HG02678 (cell line): Measurements from ENCODE around the gene CNTRL.
"Not testable (repeated sequence)": the region's sequence is repeated elsewhere in the genome, so short reads cannot be mapped to it uniquely, and the experiment has no call there.

ENCODE experiments used
- ATAC-seq: cut with Tn5 transposase; IDR thresholded peaks from one replicate; pipeline ENCODE4 v1.9.1; 2021; ENCODE audit warnings: mild to moderate bottlenecking, moderate library complexity; ENCODE audit not compliant: unreplicated experiment

The CNTRL gene

DNA sequence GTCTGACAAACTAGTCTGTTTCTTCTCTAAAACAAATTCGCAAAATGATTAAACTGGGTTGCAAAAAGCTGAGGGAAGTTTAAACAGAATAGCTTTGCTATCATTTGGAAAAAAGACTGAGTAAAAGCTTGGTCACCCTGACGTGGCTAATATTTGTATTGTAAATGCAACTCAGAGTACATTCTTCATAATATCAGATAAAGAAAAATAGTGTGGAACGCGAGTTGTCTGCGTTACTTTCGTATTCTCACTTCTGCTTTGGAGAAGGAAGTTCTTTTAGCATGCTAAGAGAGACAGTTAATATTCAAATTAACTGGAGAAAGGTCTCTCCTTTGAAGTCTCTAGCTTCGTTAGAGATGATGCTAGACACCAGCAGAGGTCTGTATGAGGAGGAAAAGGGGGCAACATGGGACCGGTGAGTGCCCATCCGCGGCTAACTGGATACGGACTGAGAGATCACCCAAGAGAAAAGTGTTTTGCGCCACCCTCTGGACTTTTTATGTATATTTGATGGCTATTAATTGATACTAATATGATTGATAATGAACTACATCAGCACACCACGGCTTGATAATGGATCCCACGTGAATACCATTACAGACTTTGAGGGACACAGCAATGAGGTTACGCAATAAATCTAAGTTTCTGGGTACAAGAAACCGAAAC is 2.9 kb upstream of the CNTRL start:
- ATAC-seq = peak; percentile 44

DNA sequence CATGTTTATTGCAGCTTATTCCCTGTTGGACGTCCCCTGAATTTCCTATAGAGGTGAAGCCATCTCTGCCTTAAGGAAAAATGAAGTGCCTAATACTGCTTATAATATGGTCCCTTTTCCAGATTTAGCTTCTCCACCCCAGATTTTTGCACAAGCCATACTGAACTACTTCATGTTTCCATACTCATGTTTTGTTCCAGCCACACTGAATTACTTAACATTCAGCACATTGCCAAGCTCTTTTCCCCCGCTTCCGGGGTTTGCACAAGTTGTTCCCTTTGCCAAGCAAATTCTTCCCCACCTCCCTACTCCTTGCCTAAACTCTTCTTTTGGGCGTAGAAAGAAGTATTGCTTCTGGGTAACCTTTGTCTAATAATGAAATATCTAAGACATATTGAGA is 1.7 kb upstream of the CNTRL start:
- ATAC-seq = no peak

DNA sequence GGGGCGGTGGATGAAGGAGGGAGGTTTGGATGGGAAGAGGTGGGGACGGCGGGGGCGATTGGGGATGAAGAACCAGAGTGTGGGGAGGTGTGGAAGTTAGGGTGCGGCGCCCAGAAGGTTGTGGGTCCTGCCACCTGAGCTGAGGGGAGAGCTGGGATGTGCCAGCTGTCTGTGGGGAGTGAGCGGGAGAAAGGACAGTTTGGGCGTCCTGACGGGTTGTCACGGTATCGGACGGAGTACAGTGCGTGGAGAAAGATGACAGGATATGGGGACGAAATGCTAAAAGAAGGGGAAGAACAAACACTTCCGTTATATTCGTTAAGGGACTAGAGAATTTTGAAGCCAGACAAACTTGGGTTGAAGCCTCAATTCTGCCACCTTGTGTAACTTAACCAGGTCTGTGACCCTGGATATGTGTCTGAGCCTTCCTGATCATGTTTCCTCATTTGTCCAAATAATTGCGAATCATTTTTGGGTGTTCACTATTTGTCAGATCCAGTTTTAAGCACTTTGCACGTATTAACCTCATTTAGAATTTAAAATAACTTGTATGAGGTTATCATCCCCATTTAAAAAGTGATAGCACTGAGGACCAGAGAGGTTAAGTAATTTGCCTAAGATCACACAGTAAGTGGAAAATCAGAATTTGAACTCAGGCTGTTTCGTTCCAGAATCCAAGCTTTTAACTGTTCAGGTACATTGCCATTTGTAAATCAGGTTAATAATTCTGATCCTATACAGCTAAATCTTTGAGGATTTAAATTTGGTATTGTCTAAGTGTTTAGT is 689 bp downstream of the CNTRL start:
- peak; percentile 3 for ATAC-seq

DNA sequence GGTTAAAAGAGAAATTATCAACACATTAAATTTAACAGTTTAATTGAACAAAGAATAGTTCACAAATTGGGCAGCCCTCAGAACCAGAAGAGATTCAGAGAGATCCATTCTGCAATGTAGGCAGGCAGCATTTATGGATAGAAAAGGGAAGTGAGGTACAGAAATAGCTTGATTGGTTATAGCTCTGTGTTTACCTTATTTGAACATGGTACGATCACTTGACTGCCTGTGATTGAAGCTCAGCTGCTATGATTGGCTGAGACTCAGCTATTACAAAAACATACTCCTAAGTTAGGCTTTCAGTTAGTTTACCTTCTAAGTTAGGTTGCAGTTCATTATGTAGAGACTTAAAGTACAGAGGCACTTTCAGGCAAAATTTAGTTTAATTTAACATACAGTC is 7.3 kb downstream of the CNTRL start:
- no peak for ATAC-seq

GRCh38 chr9:121085661-121086060 is 10.9 kb downstream of the CNTRL start:
- no peak for ATAC-seq

DNA sequence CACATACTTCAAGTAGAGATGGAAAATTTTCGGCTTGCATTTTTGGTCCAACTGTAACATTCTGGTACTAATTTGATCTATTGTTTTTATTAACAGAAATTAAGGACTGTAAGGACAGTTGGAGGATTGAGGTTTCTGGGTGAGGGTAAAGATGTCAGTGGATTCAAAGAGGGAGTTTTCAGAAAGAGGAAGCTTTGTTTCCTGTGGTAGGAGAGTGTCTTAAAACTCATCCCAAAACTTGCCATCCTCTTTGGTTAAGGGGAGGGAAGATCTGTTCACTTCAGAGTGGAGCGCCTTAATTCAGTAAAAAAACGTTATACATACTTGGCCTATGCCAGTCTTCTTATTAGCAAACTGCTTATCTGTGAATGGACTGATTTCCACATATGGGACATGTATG is 13.8 kb downstream of the CNTRL start:
- ATAC-seq = no peak

DNA sequence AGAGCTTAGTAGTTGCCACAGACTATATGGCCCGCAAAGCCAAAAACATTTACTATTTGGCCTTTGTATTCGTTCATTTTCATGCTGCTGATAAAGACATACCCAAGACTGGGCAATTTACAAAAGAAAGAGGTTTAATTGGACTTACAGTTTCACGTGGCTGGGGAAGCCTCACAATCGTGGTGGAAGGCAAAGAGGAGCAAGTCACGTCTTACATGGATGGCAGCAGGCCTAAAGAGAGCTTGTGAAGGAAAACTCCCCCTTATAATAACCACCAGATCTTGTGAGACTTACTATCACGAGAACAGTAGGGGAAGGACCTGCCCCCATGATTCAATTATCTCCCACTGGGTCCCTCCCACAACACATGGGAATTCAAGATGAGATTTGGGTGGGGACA is 16.0 kb downstream of the CNTRL start:
- not testable (repeated sequence) for ATAC-seq

DNA sequence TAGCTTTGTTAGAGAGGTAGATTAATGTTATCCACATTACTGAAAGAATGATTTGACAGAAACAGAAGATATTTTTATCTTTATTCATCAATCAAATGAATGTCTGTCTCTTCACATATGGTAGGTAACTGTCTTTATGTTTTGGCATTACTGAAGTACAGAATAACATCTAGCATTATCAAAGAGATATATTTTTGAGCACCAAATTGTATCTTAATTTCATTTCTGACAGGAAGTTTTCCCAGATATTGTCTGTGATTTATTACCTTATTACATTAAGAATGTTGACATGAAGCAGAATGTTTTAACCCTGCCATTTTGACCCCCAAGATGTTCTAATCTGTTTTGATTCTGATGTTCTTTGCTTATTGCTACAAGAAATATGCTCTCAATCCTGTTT is 20.3 kb downstream of the CNTRL start:
- ATAC-seq = no peak

DNA sequence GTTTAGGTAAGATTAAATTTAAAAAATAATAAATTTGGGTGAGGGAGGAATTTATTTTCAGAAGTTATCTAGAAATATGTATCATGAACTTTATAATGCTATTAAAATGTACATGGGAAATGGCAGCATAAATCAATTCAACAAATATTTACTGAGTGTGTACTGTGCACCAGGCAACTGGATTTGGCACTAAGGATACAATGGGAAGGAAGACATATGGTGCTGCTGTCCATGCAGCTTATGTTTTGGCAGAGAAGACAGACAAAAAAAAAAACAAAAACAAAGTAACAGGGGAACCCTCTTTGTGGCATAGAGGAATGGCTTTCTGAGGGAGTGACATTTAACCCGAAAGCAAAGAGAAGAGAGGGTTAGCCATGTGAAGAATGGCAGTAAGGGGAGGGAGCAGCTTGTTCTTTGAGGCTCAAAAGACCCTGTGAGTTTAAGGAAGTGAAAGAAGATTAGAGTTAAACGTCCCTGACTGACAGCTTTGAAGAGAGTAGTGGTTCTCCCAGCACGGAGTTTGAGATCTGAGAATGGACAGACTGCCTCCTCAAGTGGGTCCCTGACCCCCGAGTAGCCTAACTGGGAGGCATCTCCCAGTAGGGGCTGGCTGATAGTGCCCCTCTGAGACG is 23.9 kb downstream of the CNTRL start:
- ATAC-seq = no peak

GRCh38 chr9:121104054-121104453 is 29.3 kb downstream of the CNTRL start:
- ATAC-seq = not testable (repeated sequence)

- ATAC-seq = no peak
These were observed 30.8 kb downstream of the CNTRL start for GRCh38 chr9:121105531-121105930.

GRCh38 chr9:121107029-121107428 is 32.3 kb downstream of the CNTRL start:
- no peak for ATAC-seq

GRCh38 chr9:121107881-121108280 is 33.1 kb downstream of the CNTRL start:
- no peak for ATAC-seq

GRCh38 chr9:121115466-121115865 is 40.7 kb downstream of the CNTRL start:
- no peak for ATAC-seq

- no peak for ATAC-seq
These were observed 43.5 kb downstream of the CNTRL start for GRCh38 chr9:121118266-121118665.

DNA sequence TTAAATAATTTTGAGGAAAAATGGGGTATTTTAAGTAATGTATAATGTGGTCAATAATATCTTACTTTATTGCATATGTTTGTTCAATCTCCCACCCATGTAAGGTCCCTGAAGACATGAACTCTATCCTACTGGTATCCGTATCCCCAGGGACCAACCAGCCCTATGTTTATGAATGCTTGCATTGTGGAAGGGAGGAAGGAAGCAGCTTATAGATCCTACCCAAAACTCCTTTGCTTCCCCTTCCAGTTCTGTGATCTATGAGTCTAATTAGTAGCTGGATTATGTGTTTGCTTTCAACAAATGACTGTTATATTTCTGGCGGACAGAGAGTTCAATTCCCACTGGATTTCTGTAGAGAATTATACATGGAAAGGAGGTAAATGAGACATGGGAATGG is 45.6 kb downstream of the CNTRL start:
- no peak for ATAC-seq

GRCh38 chr9:121121582-121122087 is 46.9 kb downstream of the CNTRL start:
- ATAC-seq = peak; percentile 98

GRCh38 chr9:121122246-121123032 is 47.7 kb downstream of the CNTRL start:
- ATAC-seq = no peak

GRCh38 chr9:121123816-121124535 is 49.2 kb downstream of the CNTRL start:
- no peak for ATAC-seq

DNA sequence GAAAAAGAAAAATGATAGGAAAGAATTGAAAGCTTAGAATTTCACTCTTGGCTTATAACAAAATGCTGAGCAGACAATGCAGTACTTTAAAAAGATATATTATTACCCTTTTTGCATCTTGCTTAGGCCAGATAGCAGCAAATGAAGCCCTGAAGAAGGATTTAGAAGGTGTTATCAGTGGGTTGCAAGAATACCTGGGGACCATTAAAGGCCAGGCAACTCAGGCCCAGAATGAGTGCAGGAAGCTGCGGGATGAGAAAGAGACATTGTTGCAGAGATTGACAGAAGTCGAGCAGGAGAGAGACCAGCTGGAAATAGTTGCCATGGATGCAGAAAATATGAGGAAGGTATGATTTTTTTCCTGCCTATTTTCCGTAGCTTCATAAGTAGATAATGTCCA is 50.8 kb downstream of the CNTRL start:
- ATAC-seq = no peak
